DOHH2 (cell line): Measurements from ENCODE around the gene SPOCK3.
"Not testable (repeated sequence)": the region's sequence is repeated elsewhere in the genome, so short reads cannot be mapped to it uniquely, and the experiment has no call there.

ENCODE experiments used
- H3F3A ChIP-seq: fragments of 200-600 bp; sonication (generic), shearing (Covaris generic); 2 replicates; pipeline ENCODE4 v1.6.0; 2016; ENCODE audit warnings: antibody characterized with exemption, mild to moderate bottlenecking; ENCODE audit not compliant: control insufficient read depth, insufficient read depth
- H3K27ac ChIP-seq: fragments of 200-600 bp; sonication (generic); 2 replicates; pipeline ENCODE4 v1.5.1; 2014; ENCODE audit warnings: low read depth, mild to moderate bottlenecking, low read length, moderate library complexity
- H3K27me3 ChIP-seq: fragments of 200-600 bp; sonication (generic); 2 replicates; pipeline ENCODE4 v1.6.1; 2014; ENCODE audit warnings: mild to moderate bottlenecking, low read length, mixed read lengths; ENCODE audit not compliant: control insufficient read depth
- H3K36me3 ChIP-seq: fragments of 200-600 bp; sonication (generic); 2 replicates; pipeline ENCODE4 v1.6.1; 2014; ENCODE audit warnings: mild to moderate bottlenecking, low read length, moderate library complexity, mixed read lengths; ENCODE audit not compliant: control insufficient read depth
- H3K4me1 ChIP-seq: fragments of 200-600 bp; sonication (generic); 2 replicates; pipeline ENCODE4 v1.6.1; 2014; ENCODE audit warnings: mild to moderate bottlenecking, low read length, mixed read lengths; ENCODE audit not compliant: control insufficient read depth
- H3K4me2 ChIP-seq: fragments of 200-600 bp; sonication (generic); 2 replicates; pipeline ENCODE4 v1.6.0; 2014; ENCODE audit warnings: mild to moderate bottlenecking, low read length, moderate library complexity
- H3K4me3 ChIP-seq: fragments of 200-600 bp; sonication (generic); 2 replicates; pipeline ENCODE4 v1.5.1; 2014; ENCODE audit warnings: mild to moderate bottlenecking, low read length, mixed read lengths
- H3K79me2 ChIP-seq: fragments of 200-600 bp; sonication (generic); 2 replicates; pipeline ENCODE4 v1.6.1; 2014; ENCODE audit warnings: mild to moderate bottlenecking, low read length, mixed read lengths; ENCODE audit not compliant: control insufficient read depth
- H3K9me2 ChIP-seq: fragments of 200-600 bp; sonication (generic); replicated peaks from 2 replicates; pipeline ENCODE4 v1.6.1; 2014; ENCODE audit warnings: mild to moderate bottlenecking, low read length, mixed read lengths; ENCODE audit not compliant: control insufficient read depth
- H3K9me3 ChIP-seq: fragments of 200-600 bp; sonication (generic); 2 replicates; pipeline ENCODE4 v1.6.1; 2014; ENCODE audit warnings: antibody characterized with exemption, low read length, mixed read lengths; ENCODE audit not compliant: control insufficient read depth, insufficient read depth
- H4K20me1 ChIP-seq: fragments of 200-600 bp; sonication (generic); 2 replicates; pipeline ENCODE4 v1.6.0; 2014; ENCODE audit warnings: low read depth, mild to moderate bottlenecking, antibody characterized with exemption, low read length, moderate library complexity; ENCODE audit not compliant: control insufficient read depth, insufficient read depth
- CTCF ChIP-seq: fragments of 200-600 bp; sonication (generic); IDR thresholded peaks from one replicate; pipeline ENCODE4 v1.5.1; 2014; ENCODE audit warnings: antibody characterized with exemption, mild to moderate bottlenecking, low read depth, low read length; ENCODE audit not compliant: poor library complexity, severe bottlenecking
- EZH2phosphoT487 ChIP-seq: fragments of 200-600 bp; sonication (generic); IDR thresholded peaks from 2 replicates; pipeline ENCODE4 v1.6.1; 2017; ENCODE audit warnings: borderline replicate concordance, mild to moderate bottlenecking, antibody characterized with exemption, low read length, moderate library complexity, mixed read lengths

The SPOCK3 gene

GRCh38 chr4:166798126-166798525 lies 436.2 kb downstream of the SPOCK3 start:
- Histone ChIP-seq H3K4me1 (no peaks in the 10 kb centered on the region), H3K4me3 (no peak overlapping the region), H3K27ac (no peak overlapping the region), H3K9me2 (no peaks in the 10 kb centered on the region), H3K4me2 (no peak overlapping the region), H4K20me1 (no peaks in the 10 kb centered on the region), H3K9me3 (no peaks in the 10 kb centered on the region; the same call in 1 of the 2 replicates), H3K36me3 (no peaks in the 10 kb centered on the region), H3K27me3 (no peaks in the 10 kb centered on the region), H3F3A (no peaks in the 10 kb centered on the region), H3K79me2 (no peaks in the 10 kb centered on the region)
- TF ChIP-seq EZH2phosphoT487 (no peak), CTCF (no peak)

- H3K79me2 ChIP-seq, result no peaks in the 10 kb centered on the region
- H3K9me2 ChIP-seq, result no peaks in the 10 kb centered on the region
- no peak overlapping the region for H3K27ac ChIP-seq
- H3K36me3 ChIP-seq, result no peaks in the 10 kb centered on the region
- no peaks in the 10 kb centered on the region for H3K27me3 ChIP-seq
- H3K4me3 ChIP-seq, result no peak overlapping the region
- TF ChIP-seq EZH2phosphoT487 (no peak), CTCF (no peak)
- no peaks in the 10 kb centered on the region for H3K4me1 ChIP-seq
- H3F3A ChIP-seq, result no peaks in the 10 kb centered on the region
- no peaks in the 10 kb centered on the region for H4K20me1 ChIP-seq
- no peak overlapping the region for H3K4me2 ChIP-seq
- H3K9me3 ChIP-seq, result no peaks in the 10 kb centered on the region
These were observed 456.5 kb downstream of the SPOCK3 start for GRCh38 chr4:166777760-166778159.

- H3K79me2 ChIP-seq, result no peaks in the 10 kb centered on the region
- TF ChIP-seq EZH2phosphoT487 (no peak), CTCF (no peak)
- no peaks in the 10 kb centered on the region for H3F3A ChIP-seq
- H3K4me2 ChIP-seq, result no peak overlapping the region
- no peaks in the 10 kb centered on the region for H3K9me3 ChIP-seq
- no peaks in the 10 kb centered on the region for H3K27me3 ChIP-seq
- H4K20me1 ChIP-seq, result no peaks in the 10 kb centered on the region
- no peaks in the 10 kb centered on the region for H3K36me3 ChIP-seq
- H3K4me3 ChIP-seq, result no peak overlapping the region
- no peaks in the 10 kb centered on the region for H3K4me1 ChIP-seq
- H3K27ac ChIP-seq, result no peak overlapping the region
- no peaks in the 10 kb centered on the region for H3K9me2 ChIP-seq
These were observed 471.3 kb downstream of the SPOCK3 start for GRCh38 chr4:166763018-166763417.

- no peaks in the 10 kb centered on the region for H3K9me3 ChIP-seq
- no peak overlapping the region for H3K4me3 ChIP-seq
- no peaks in the 10 kb centered on the region for H3K27me3 ChIP-seq
- H3K79me2 ChIP-seq, result no peaks in the 10 kb centered on the region
- H3K4me1 ChIP-seq, result no peaks in the 10 kb centered on the region
- H3K9me2 ChIP-seq, result no peaks in the 10 kb centered on the region
- no peak overlapping the region for H3K4me2 ChIP-seq
- H3K36me3 ChIP-seq, result no peaks in the 10 kb centered on the region
- H3F3A ChIP-seq, result no peaks in the 10 kb centered on the region
- no peaks in the 10 kb centered on the region for H4K20me1 ChIP-seq
- no peak for TF ChIP-seq CTCF
- no peak overlapping the region for H3K27ac ChIP-seq
These were observed 492.6 kb downstream of the SPOCK3 start for GRCh38 chr4:166741742-166742141.

- H3K4me1 ChIP-seq, H3K4me3 ChIP-seq, H3K36me3 ChIP-seq, H3K9me2 ChIP-seq, H3K27ac ChIP-seq, H3K9me3 ChIP-seq, H4K20me1 ChIP-seq, H3K4me2 ChIP-seq, H3K79me2 ChIP-seq, H3F3A ChIP-seq, H3K27me3 ChIP-seq: not testable (repeated sequence)
These were observed 495.1 kb downstream of the SPOCK3 start for GRCh38 chr4:166739215-166739614.
